CD4-positive, alpha-beta T cell treated with Interferon alpha-2 for 1 hour (primary cell): Measurements from ENCODE around the gene FBXW9.
"Not testable (repeated sequence)": the region's sequence is repeated elsewhere in the genome, so short reads cannot be mapped to it uniquely, and the experiment has no call there.

Experiments
- DNase-seq, 2 donors: peaks; one replicate each; pipeline ENCODE4 v3.0.0-alpha.2; 2020 to 2022

The FBXW9 gene

GRCh38 chr19:12649941-12650340 lies 46.5 kb downstream of the FBXW9 start:
- no peak for DNase-seq

- no peak for DNase-seq
Observed at GRCh38 chr19:12648088-12648487, 48.3 kb downstream of the FBXW9 start.

GRCh38 chr19:12647490-12648071 lies 48.9 kb downstream of the FBXW9 start:
- DNase-seq, result peak; percentile 44 to 49

GRCh38 chr19:12647047-12647446 lies 49.4 kb downstream of the FBXW9 start:
- no peak for DNase-seq

GRCh38 chr19:12646551-12646950 lies 49.9 kb downstream of the FBXW9 start:
- DNase-seq, result no peak

GRCh38 chr19:12643716-12644115 lies 52.7 kb downstream of the FBXW9 start:
- not testable (repeated sequence) for DNase-seq

- no peak for DNase-seq
Observed at GRCh38 chr19:12642506-12642905, 53.9 kb downstream of the FBXW9 start.

GRCh38 chr19:12641456-12641855 lies 55.0 kb downstream of the FBXW9 start:
- no peak for DNase-seq

- DNase-seq, result peak; percentile 88 to 90
Observed at GRCh38 chr19:12639901-12640613, 56.4 kb downstream of the FBXW9 start.
